AG08396 (cell line): ENCODE results near the gene TCERG1.

ENCODE experiments used
- DNase-seq: peaks from one replicate; pipeline ENCODE4 v3.0.0; 2012; ENCODE audit warnings: low spot score, mixed read lengths

Gene TCERG1

GRCh38 chr5:146457431-146457830, 10.3 kb downstream of the TCERG1 start:
- DNase-seq = no peak

GRCh38 chr5:146458894-146459293, 11.8 kb downstream of the TCERG1 start:
- DNase-seq = no peak

GRCh38 chr5:146461319-146461718, 14.2 kb downstream of the TCERG1 start:
- DNase-seq = no peak

- no peak for DNase-seq
Measured at GRCh38 chr5:146463446-146463845, 16.3 kb downstream of the TCERG1 start.

- no peak for DNase-seq
Measured at GRCh38 chr5:146466521-146467349, 19.6 kb downstream of the TCERG1 start.

GRCh38 chr5:146467760-146468159, 20.6 kb downstream of the TCERG1 start:
- no peak for DNase-seq

GRCh38 chr5:146474065-146474464, 26.9 kb downstream of the TCERG1 start:
- no peak for DNase-seq

- no peak for DNase-seq
Measured at GRCh38 chr5:146475190-146475780, 28.2 kb downstream of the TCERG1 start.

GRCh38 chr5:146475906-146476305, 28.8 kb downstream of the TCERG1 start:
- DNase-seq = no peak

- no peak for DNase-seq
Measured at GRCh38 chr5:146482775-146483174, 35.6 kb downstream of the TCERG1 start.

GRCh38 chr5:146484714-146485391, 37.7 kb downstream of the TCERG1 start:
- DNase-seq = no peak

- DNase-seq = no peak
Measured at GRCh38 chr5:146490089-146490843, 43.1 kb downstream of the TCERG1 start.

GRCh38 chr5:146494656-146495055, 47.5 kb downstream of the TCERG1 start:
- no peak for DNase-seq

GRCh38 chr5:146499680-146500079, 52.5 kb downstream of the TCERG1 start:
- no peak for DNase-seq

GRCh38 chr5:146507428-146507827, 60.3 kb downstream of the TCERG1 start:
- DNase-seq = no peak

- no peak for DNase-seq
Measured at GRCh38 chr5:146510559-146511125, 63.5 kb downstream of the TCERG1 start.

- DNase-seq = no peak
Measured at GRCh38 chr5:146513462-146513861, 66.3 kb downstream of the TCERG1 start.

- no peak for DNase-seq
Measured at GRCh38 chr5:146514575-146514974, 67.4 kb downstream of the TCERG1 start.

GRCh38 chr5:146515473-146516150, 68.5 kb downstream of the TCERG1 start:
- DNase-seq = peak; percentile 16

GRCh38 chr5:146516151-146516475, 69.0 kb downstream of the TCERG1 start, which contains the start of gene GPR151:
Gene GPR151 (minus strand): TSS chr5:146516190. CDS start chr5:146516113, 77 bp downstream.
- no peak for DNase-seq

GRCh38 chr5:146519554-146519953, 72.4 kb downstream of the TCERG1 start:
- DNase-seq = no peak
